Dedifferentiated amniotic fluid mesenchymal stem cell (primary cell): ENCODE results near the gene CYP26C1.

Source experiments
- DNase-seq: peaks from one replicate; pipeline ENCODE4 v3.0.0-alpha.2; 2016; ENCODE audit errors: extremely low spot score

The CYP26C1 gene

GRCh38 chr10:93064874-93065660 lies 4.5 kb downstream of the CYP26C1 start:
- no peak for DNase-seq

DNA sequence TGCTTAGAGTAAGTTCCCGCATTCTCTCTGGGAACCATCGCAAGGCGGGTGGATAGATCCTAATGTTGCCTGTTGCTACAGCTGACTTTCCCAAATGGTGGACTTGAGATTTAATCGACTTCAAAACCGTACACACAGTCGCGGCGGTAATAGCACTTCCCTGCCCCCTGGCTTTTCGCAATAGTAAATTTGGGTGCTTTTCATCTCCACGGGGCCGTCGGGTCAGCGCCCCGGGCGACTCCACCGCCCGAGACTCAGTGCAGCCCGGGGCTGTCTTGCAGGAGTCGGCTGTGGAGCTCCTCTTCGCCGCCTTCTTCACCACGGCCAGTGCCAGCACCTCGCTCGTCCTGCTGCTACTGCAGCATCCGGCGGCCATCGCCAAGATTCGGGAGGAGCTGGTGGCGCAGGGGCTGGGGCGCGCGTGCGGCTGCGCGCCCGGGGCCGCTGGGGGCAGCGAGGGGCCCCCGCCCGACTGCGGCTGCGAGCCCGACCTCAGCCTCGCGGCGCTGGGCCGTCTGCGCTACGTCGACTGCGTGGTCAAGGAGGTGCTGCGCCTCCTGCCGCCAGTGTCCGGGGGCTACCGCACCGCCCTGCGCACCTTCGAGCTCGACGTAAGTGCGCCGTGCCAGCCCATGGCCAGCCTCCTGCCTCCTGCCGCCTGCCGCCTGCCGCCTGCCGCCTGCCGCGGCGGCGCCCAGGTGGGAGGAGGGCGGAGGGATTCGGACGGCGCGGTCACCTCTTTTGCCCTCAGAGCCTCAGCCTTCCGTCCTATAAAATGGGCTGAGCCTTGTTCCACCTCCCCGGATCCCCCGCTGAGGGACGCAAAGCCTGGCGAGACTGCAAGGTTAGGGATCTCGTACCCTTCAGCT lies 5.3 kb downstream of the CYP26C1 start:
- no peak for DNase-seq

GRCh38 chr10:93066544-93066913 lies 5.9 kb downstream of the CYP26C1 start:
- no peak for DNase-seq

DNA sequence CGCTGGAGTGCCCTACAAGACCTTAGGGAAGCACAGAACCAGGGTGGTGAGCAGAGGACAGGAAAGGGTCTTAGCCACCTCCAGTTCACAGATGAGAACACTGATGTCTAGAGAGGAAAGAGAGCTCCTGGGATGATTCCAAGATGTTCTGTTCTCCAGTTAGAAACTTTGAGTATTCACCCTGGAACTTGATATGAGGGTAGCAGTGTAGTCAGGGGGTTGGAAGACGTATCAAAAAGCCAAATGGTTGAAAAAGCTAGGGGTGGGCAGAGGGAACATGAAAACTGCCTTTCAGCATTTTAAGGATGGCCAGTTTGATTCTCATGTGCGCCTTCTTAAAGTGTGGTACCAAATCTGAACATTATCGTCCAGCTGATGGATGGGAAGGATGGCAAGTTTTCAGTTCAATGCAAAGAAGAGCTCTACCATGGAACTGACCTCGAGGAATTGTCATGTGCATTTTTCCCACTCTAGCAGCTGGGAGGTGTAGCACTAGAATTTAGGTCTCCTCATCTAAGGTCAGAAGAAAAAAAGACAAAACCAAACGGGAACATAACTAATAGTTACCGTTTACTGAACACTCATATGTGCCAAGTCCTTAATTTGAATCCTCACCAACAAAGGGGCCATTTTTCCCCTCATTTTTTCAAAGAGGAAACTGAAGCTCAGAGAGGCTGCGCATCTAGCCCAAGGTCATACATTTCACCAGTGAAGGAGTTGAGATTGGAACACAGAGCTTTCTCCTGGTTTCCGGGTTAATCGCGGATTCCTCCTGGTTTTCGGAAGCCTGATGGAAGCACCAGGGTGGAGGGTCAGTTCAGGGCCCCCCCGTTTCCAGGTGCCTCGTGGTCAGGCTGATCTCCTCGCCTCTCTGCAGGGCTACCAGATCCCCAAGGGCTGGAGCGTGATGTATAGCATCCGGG lies 7.1 kb downstream of the CYP26C1 start:
- DNase-seq = no peak

DNA sequence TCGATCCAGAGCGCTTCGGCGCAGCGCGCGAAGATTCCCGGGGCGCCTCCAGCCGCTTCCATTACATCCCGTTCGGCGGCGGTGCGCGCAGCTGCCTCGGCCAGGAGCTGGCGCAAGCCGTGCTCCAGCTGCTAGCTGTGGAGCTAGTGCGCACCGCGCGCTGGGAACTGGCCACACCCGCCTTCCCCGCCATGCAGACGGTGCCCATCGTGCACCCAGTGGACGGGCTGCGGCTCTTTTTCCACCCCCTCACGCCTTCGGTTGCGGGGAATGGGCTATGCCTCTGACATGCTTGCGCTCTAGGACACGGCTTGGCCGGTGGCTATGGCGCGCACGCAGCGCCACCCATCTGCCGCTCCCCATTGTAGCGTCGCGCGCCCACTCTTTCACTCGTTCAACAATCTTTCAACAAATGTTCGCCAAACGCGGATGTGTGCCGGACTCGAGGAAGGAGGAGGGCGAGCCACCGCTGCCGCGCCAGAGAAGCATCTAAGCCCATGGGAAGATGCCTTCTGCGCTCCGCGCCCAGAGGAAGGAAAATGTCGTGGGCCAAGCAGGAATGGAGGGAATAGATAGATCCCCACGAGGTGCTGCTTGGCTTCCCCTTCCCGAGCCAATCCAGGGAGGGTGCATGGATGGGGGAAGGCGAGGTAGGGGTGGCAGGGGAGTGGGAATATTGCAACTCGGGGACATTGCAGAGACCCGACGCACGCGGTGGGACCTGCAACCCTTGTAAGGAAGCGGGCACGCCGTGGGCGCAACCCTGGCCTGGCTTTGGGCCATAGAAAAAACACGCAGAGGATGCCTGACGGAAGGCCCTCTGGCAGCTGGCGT lies 8.0 kb downstream of the CYP26C1 start:
- no peak for DNase-seq

DNA sequence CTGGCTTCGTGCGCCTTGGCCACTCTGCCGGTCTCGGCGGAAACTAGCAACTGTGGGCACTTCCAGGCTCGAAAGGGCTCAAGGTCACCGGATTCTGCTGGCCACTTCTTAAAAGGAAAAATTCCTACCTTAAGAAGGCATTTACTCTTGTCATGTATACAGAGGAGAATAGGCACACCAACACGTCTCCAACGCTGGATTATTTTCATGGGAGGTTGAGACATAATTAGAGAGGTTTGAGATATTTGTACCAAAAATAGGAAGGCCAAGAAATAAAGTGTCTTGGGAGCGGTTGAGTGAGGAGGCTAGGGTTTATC lies 8.6 kb downstream of the CYP26C1 start:
- DNase-seq = no peak

DNA sequence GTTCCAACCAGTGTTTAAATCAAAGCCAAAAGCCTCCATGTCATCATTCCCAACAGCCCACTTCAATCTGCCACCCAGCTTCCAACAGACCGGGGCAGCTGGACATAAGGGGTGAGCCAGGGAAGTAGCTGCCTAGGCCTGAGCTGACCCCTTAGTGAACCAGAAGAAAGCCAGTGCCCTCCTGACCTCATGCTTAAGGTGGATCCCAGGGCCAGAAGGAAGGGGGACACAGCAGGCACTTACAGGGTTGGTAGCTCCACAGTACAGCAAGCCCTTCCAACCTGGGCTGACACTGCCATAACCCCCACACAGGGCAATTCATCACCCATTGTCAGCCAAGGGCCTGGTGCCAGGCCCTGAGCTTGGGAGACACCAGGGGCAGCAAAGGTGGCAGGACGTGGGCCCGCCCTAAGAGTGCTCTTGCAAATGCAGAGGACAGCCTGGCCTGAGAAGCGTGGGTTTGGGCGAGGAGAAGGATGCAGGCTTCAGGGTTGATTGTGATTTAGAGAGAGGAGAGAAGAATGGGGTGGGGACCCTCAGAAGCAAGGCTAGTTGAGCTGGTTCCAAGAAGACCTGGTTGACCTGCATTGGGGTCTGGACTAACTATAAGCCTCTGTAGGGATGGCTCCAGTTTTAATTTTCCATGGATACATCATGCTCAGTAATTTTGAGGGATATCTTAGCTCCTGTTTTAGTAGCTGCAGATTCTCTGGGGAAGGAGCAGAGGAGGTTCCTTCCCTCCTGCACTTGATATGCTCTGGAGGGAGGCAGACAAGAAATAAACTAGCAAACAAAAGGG lies 10.0 kb downstream of the CYP26C1 start:
- DNase-seq = no peak

DNA sequence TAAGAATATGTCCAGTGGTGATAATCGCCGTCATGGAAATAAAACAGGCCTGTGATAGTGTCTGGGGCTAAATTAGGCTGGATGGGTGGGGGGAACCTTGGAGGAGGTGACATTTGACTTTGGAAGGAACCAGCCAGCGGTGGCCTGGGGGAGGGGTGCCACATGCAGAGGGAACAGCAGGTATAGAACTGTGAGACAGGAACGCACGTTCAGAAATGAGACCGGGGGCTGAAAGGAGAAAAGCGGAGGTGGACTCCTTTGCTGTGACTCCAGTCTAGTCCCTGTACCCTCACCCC lies 10.5 kb downstream of the CYP26C1 start:
- no peak for DNase-seq

DNA sequence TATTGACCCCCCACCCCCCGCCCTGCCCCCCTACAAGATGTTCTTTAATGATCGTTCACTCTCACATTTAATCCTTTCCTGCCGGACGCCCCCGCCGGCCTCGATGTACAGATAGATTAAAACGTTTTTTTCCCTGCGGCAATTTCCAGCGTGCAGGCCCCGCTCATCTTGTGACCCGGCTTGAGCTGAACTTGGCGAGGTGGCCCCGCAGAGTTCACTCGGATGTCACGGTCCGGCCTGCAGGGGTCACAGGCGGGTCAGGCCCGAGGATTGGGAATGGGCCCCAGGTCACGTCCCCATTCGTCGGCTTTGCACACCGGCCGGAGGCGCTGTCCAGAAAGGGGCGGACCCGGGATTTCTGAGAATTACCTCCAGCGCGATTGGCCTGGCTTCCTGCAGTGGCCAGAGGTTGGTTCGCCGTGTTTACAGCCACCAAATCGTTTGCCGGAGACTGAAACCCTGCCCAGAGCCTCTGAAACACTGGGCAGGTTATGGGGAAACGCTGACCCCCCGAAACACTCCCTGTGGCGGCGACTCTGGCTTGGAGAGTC lies 11.2 kb downstream of the CYP26C1 start:
- no peak for DNase-seq

GRCh38 chr10:93072225-93072712 lies 11.7 kb downstream of the CYP26C1 start:
- no peak for DNase-seq

DNA sequence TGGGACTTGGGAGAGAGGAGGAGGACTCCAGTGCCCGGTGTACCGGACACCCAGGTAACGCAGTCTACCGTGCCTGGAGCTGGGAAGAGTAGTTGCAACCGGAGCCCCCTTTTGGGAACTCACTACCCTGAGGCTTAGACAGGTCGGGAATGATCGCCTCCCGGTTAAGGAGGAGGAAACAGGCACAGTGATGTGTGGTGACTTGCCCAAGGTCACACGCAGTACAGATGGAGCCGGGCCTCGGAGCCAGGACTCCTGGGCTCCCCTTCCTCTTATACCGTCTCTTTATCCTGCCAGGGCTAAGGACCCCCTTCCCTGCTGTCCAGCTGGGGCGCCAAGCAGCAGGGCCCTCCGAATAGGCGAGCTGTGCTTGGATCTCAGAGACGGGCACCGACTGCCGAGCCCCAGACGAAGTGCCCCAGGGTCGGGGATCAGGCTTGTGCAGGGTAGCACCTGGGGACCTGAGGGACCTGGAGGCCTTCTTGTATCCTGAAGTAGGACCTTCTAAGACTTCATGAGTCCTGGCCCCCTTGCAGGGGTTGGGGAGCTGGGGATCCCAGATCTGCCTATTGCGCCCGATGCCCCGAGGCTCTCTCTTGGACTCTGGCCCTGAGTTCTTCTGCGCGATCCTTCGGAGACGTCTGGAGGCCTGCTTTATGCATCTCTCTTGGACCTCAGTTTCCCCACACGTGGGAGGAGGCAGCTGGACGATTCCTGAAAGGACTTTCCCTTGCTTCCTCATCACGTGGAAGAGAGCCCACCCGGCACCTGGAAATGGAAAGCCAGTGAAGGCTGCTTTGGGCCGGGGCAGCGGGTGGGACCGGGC lies 12.3 kb downstream of the CYP26C1 start:
- no peak for DNase-seq

GRCh38 chr10:93073539-93074146 lies 13.0 kb downstream of the CYP26C1 start, which contains the start of gene CYP26A1:
CYP26A1 (plus strand) TSS chr10:93073893; CDS start chr10:93073935, 42 bp downstream.
- no peak for DNase-seq

DNA sequence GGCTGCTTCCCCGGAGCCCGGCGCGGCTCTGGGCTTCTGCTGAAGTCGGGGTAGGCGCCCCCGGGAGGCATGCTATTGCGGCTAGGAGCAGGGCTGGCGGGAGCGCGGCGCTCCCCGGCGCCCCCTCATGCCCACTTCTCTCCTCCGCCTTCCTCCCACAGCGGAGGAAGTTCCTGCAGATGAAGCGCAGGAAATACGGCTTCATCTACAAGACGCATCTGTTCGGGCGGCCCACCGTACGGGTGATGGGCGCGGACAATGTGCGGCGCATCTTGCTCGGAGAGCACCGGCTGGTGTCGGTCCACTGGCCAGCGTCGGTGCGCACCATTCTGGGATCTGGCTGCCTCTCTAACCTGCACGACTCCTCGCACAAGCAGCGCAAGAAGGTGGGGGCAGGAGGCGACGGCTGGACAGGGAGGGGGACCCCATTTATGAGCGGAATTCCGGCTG lies 13.6 kb downstream of the CYP26C1 start:
- DNase-seq = no peak

DNA sequence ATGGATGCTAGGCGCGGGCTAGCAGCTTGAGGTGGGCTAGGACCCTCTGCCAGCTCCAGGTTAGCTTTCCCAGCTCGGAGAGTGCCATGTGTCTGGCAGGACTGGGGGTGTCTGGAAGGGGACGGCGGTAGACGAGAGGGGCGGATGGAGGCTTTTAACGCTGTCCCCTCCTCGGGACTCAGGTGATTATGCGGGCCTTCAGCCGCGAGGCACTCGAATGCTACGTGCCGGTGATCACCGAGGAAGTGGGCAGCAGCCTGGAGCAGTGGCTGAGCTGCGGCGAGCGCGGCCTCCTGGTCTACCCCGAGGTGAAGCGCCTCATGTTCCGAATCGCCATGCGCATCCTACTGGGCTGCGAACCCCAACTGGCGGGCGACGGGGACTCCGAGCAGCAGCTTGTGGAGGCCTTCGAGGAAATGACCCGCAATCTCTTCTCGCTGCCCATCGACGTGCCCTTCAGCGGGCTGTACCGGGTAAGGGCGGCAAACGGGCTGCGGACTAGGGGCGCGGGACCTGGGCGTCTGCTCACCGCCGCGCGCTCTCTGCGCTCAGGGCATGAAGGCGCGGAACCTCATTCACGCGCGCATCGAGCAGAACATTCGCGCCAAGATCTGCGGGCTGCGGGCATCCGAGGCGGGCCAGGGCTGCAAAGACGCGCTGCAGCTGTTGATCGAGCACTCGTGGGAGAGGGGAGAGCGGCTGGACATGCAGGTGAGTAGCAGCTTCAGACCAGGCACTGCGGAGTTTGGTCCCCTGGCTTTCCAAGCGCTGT lies 14.2 kb downstream of the CYP26C1 start:
- no peak for DNase-seq

DNA sequence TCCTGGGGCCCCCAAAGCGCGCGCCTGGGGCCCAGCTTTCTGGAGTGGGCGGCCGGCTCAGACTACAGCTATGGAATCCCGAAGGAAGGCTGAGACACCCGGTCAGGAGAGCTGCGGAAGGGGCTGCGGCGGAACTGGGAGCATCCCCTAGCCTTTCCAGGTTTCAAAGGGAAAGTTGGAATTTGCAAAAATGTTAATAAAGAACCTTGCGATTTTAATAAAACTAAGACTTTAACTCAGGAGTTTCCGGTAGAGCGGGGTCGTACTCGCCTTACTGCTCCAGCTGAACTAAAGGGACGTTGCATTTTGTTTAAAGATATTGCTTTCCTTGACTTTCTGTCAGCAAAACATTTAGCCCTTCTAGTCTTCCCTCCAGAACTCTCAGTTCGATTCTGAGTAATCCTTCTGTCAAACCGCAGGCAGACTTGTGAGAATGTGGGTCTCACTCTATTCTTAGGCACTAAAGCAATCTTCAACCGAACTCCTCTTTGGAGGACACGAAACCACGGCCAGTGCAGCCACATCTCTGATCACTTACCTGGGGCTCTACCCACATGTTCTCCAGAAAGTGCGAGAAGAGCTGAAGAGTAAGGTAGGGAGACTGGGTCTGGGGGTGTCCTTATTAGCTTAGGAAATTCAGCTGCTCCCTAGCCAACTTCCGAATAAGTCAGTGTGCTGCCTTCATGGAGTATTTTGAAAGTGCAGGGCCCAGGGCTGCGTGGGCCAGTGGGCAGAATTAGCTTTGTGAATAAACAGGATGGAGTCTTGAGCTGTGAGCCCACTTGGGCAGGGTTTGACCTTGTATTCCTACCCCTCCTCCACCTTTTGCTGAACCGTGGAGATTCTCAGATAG lies 15.0 kb downstream of the CYP26C1 start:
- no peak for DNase-seq

- DNase-seq = no peak
Measured at GRCh38 chr10:93076871-93077270, 16.3 kb downstream of the CYP26C1 start.

GRCh38 chr10:93077860-93078337 lies 17.3 kb downstream of the CYP26C1 start:
- no peak for DNase-seq
